CD4-positive, alpha-beta T cell treated with Interleukin-15 for 4 hours (primary cell): ENCODE results near the gene NEGR1.

ENCODE experiments used
- DNase-seq: peaks from one replicate; pipeline ENCODE4 v3.0.0-alpha.2; 2020; ENCODE audit warnings: low spot score

Gene NEGR1

DNA sequence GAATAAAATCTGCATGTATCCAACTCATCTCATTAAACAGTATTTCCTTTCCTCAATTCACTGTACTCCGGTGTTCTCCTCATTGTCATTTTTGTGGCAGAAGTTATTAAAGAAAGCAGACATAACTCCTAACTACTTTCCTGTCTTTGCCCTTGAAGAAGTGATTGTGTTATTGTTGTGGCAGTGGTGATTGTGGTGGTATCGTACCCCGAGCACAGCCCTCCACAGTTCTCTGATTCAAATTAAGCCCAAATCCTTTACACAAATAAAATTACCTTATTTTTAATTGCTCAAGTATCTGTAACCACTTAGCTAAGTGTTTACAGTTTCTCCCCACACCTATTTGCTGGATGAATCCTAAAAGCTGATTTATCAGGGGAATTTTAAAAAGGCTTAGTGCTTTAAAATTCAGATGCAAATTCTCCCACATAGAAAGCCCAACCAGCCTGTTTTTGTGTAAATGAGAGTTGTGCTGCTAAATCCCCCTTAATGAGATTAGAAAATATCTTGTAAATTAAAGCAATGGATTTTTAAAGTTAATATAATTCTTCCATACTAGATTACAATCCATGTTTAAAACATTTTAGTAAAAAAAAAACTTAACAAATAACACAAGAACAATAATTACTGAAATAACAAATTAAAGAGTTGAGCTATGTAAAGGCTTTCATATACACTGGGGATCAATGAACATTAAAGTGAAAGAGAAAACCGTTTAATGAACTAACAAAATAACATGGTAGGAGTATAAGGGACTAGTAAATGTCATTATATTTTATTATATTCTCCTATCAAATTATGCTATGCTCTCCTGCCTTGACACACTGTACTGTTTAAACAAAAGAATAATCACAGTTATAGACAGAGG, 259.0 kb downstream of the NEGR1 start:
- DNase-seq, result no peak

DNA sequence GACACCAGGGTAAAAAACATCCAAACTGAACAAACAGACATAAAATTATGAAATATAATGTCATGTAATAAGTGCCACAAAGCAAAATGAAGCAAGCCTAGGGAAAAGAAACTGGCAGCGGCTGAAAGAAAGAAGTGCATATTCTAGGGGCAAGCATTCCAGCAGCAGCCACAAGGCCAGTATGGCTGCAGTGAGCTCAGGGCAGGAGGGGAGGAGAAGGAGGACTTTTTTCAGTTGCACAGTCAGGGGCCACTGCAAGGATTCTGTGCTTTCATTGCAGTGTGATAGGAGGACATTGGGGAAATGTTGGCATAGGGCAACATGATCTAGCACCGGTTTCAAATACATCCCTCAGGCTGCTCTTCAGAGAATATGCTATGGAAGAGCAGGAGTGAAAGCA, 263.8 kb downstream of the NEGR1 start:
- no peak for DNase-seq

DNA sequence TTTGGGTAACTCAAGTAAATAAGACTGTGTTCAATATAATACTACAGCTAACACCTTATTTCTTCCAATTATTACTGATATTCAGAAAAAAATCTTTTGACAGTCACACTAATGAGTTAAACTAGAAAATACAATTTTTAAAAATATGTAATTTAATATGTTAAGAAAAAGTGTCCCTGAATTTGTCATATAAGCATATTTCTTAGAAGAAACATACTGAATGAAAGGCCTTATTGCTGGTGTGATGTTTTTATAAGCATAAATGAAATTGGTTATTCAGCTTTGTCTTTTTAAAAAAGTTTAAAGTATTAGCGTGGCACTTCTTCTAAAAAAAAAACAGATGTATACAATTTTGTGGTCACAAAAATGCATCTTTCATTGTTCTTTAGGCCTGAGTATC, 267.3 kb downstream of the NEGR1 start:
- no peak for DNase-seq

DNA sequence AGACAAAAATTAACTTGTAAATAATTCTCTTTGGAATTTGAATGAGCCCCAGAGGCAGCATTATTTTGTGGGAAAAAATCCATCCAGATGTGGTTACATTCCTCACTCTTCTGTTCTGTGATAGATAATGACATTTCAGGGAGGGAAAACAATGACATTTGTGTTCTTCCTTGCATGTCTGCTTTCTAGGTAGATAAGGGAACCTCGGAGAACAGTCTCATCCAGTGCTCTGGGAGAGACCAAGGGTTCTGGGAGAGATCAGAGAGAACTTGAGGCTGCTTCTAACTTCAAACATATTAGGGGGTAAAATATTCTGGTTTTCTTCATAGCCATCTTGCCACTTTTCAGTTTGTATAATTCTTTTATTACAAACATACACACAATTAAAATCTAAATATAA, 269.2 kb downstream of the NEGR1 start:
- DNase-seq, result no peak

DNA sequence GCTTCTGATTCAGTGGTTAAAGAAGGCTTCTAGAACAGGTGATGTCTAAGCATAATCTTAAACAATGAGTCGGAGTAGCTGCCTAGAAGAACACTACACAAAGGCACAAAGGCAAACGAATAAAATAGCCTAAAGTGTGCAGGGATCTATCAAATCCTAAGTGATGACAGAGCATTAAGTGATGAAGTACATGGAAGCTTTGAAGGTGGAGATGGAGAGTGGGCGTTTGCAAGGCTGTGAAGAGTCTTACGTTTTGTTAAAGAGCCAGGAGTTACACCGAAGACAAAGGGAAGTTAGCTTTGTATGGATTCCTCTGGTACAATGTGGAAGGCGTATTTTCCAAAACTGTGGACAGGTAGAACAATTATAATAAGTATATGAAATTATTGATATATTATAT, 270.6 kb downstream of the NEGR1 start:
- DNase-seq, result no peak

DNA sequence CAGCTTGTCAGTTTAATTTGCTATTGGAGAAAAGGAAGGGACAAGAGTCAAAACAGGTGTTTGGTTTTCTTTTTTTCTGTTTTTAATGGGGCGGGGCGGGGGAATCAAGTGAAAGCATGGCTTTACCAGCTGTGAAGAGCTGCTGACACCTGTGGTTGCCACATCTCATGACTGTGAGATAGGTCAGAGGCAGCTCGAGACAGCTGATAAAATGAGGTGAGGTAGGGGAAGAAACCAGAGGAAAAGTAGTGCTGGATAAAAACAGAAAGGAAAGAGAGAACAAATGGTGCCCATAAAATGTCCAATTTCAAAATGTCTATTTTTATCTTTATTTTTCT, 272.3 kb downstream of the NEGR1 start:
- DNase-seq, result no peak

DNA sequence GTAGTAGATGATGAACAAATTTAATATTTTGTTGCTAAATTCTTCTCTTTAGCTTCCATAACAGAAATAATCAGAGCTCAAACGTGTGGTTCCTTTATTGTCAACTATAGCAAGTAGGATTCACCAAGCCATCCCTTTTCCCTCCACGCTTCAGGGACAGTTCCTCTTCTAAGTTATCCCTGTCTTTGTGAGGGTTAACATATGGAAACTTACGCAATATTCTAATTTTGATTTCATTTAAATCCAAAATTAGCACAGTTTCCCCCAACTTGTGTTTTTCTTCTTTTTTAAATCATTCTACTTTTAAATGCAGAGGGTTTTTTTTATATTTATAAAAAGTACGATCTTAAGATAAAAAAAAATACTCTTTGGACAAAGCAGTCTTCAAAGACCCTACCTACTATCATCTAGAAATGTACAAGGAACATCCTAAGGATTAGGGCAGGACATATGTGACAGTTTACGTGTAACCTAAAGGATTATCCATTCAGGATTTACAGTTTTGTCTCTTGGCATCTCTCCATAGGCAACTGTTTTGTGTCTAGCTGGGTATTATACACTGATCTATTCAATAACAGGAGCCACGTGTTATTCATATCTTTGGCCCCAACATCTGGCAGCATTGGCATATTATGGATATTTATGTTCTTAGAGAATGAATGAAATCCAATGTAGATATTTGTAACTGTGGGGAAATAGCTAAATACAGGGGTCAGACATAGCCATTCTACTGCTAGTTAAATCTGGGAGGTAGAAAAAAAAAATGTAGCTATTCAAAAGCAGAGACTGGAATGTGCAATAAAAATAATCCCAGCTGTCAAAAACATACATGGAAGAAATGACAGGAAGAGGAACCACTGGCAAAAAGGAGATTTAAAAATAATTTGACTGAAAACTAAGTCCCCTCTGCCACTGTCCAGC, 272.9 kb downstream of the NEGR1 start:
- DNase-seq, result no peak

DNA sequence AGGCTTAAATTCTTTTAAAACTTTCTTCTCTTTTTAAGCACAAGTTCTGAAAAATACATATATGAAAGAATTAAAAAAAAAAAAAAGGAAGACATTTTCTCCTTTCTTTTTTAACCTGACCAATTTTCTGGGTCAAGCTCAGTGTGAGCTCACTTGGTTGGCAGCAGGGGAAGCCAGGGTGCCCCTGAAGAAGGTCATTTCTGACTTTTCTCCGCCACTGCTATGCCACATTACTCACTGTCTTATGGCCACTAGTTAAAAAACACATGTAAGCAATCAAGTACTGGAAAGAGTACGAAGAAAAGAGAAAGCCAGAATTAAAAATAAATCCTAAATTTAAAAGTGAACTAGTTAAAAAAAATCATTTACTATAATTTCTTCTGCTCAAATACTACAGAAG, 275.0 kb downstream of the NEGR1 start:
- DNase-seq, result no peak

DNA sequence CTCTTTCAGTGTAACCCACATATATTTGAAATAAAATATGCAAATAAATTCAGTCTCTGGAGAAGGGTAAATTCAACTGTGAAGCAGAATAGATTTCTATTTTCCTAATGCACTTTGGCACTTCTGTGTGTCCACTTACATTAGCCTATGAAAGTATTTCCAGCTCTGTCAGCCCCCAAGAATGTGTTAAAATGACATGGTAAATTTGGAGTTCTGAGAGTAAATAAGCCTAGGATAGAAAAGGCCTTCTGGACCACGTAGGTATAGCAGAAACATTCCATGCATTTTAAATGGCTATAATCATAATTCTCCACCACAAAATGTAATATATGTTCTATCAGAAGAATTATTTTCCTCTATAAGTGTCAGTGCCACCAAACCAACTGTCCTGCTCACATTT, 276.2 kb downstream of the NEGR1 start:
- DNase-seq, result no peak

DNA sequence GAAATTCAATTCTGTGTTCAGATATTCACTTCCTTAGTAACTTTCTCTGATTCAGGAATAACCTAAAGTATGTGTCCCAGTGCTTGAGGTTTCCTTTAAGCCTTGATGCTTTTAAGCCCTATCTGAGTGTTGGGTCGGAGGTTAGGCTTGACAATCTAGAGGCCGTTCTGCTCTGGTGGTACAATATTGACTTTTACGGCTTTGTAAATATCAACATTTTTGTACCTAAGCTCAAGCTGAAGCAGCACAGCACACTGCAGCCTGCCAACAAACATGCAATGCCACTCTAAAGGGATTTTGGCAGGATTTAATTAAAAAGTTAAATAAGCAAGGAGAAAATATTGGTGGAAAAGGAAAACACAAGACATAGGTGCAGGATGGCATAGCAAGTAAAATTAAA, 279.2 kb downstream of the NEGR1 start:
- DNase-seq, result no peak

DNA sequence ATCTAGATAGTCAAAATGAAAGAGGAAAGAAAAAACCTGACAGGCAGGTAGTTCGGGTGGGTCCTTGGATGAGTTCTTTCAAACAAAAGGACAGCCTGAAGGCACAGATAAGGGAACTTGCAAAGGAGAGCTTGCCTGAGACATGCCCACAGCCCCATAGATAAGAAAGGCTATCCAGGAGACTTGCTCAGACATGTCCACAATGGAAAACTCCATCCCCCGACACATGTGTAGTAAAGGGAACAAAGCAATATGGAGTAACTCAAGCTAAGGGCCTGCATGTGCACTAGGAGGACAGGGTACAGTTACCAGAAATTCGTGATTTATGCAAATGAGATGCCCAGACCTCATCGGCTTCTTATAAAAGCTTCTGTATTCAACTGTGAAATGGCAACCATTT, 281.5 kb downstream of the NEGR1 start:
- no peak for DNase-seq

DNA sequence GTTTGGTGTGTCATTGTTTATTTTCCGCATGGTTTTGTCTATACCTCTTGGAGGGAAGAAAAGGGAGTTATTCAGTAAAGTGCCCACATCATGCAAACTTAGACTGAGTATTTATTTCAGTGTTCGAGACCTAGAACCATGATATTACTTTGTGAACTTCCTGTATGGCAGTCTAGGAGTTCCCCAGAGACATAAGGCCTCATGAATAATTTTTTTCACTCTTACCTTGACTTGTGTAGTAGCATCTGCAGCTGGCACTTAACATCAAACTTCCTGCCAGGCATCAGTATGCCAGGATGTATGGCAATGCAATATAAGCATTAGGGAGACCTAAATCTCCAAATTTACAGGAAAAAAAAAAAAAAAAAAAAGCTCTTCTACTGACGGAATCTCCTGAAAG, 287.7 kb downstream of the NEGR1 start:
- no peak for DNase-seq

DNA sequence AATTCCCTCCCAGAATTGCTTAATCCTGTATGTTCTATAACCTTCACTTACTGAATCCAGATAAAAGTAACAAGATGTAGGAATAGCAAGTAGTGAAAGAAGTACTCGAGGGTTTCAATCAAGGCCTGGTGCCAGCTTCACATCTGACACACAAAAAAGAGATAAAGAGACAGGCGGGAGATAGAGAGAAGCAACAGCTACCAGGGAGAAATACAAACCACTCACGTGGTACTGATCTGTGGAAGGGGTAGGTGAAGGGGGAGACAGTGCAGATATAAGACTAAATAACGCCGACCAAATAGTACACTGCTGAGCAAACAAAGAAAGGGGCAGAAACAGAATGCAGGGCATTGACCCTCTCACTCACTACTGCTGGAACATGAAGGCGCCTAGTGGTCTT, 295.2 kb downstream of the NEGR1 start:
- DNase-seq, result no peak

DNA sequence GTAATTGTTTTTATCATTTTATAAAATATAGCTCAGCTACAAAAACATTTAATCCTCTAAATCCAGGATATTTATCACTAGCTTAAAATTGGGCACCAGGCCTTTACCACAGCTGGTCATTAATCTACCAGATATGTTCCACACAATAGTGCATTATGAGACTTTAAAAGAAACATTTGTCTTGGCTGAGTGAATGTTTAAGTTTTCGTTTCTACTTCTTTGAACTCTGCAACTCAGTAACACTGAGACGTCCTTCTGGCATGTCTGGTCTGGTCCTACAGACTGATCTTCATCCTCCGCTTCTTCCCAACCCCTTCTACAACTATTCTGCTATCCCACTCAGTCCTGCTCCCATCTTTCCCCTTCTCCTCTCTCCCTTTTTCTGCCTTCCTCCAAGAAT, 296.2 kb downstream of the NEGR1 start:
- DNase-seq, result no peak

DNA sequence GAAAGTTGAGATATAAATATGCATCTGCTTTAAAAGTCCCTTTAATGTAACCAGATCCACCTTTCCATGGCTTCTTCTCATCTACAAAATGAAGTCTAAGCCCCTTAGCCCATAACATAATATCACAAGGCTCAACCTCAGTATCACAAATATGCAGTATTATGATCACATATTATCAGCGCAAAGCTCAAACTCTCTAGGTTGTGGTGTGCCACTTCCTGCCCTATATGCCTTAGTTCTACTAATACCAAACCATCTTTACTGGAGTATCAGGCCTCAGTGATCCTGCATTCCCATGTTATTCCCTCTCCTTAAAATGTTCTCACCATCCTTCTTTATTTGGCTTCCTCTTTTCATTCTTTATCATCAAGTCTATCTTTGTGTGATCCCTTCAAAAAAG, 301.8 kb downstream of the NEGR1 start:
- DNase-seq, result no peak

DNA sequence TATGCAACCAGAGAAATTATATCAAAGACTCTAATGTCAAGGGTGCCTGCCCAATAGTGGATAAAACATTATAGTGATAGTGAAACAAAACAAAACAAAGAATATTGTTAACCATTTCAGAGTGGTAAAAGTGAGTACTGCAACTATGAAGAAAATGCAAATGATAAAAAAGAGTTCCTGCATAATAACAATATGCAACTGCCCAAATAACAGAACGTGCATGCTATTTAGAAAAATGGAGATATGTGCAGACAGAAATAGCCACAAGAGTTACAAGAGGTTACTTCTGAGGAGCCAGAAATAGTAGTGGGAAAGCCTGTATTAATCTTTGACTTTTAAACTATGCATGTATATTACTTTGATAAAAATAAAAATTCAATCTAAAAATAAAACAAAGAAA, 302.5 kb downstream of the NEGR1 start:
- DNase-seq, result no peak

DNA sequence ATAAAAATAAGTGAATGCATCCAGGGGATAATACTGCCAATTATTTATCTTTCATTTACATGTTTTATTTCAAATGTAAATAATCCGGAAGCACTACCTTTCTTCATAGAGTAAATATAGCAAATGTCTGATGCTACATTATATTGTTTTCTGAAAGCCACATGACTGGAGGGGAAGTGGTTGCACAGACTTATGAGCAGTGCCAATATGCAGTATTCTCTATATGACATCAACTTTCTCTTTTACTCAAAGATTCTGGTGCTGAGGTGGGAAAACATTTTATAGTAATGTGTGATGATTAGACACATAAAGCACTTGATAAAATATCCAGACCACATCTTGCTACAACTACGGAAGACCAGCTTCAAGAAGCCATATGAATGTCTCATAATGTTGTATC, 314.7 kb downstream of the NEGR1 start:
- no peak for DNase-seq

DNA sequence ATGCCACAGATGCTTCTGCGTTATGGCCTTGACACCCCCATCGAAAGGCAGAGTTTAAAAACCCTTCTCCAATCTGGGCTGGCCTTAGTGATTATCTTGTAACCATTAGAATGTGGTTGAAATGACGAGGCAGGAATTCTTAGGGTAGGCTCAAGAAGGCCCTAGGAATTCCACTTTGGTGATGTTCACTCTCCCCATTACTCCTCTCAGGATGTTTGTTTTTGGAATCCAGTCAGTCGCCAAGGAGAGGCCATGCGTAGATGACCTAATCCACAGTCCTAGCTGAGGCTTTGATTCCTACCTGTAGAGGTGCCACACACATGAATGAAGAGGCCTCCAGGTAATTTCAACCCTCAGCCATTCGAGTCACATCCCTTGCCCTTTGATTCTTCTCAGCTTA, 318.2 kb downstream of the NEGR1 start:
- DNase-seq, result no peak

DNA sequence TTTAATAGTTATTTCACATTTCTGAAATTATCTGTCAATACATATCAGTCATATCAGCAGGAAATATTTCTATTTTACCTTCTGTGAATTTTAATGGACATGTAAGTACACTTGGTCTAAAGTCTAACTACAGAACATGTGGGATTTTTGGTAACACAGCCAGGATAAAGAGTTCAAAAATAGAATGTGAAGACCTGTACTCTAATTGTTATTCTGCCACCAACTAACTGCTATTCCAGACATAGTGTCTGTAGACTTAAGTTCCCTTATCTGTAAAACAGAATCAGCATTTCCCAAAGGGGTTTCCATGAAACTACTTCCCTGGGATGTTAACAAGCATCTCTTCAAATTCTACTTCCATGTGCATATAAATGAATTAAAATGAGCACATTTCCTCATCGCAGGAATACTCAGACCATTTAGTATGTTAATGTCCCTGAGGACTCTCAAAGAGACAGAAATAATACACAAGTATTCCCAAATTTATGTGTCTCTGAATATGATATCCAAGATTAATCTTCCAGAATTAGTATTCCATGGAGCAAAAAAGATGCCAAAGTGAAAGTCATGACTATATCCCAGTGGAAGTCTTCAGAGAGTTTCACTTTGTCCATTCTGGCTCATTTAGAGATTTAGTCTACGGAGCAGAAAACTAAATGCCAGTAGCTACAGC, 325.6 kb downstream of the NEGR1 start:
- DNase-seq, result no peak

DNA sequence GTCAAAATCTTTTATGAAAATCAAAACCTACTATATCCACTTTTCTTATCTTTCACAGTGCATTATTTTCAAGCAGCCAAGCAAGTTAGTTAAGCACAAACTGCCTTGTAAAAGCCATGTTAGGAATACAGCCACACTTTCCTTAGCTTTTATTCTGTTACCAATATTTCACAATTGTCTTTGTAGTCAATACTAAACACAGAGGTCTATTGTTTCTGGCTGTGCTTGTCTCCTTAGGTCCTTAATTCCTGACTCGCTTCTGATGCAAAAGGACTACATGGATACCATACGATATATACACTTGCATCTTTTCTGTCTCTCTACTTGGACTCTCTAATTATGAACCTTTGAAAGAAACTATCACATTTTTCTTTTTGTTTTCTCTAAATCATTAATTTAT, 331.8 kb downstream of the NEGR1 start:
- DNase-seq, result no peak

DNA sequence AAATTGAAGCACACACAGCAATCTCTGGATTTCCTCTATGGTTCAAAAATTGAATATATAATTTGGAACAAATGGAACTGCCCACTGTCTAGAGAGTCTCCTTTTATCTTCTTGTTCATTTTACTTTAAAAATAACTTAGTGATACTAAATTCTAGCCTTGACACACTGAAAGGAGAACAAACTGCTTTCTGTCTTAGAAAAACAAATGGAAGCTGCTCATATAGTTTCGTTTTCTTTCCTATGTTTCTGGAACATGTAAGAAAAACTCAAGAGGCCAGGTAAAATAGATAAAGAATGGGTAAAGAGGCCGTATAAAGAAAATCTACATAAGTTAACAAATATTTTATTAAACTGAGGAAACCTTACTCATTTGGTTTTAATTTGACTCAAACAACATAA, 332.7 kb downstream of the NEGR1 start:
- no peak for DNase-seq

DNA sequence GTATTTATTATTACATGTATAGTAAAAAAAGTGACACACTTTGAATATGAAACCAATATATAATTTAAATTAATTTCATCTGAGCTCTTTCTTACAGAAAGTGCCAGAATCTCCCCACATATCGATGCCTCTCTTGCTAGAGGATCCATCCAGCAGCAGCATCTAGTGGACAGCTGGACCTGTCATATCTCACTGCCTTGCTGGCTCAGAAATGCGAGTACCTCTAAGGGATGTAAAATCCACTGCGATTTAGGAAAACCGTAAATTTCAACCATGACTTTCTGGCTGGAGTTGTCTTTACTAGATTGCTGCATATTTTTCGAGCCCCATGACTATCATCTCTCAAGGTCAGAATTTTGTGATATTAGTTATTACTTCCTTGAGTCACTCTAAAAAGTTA, 333.8 kb downstream of the NEGR1 start:
- DNase-seq, result no peak

DNA sequence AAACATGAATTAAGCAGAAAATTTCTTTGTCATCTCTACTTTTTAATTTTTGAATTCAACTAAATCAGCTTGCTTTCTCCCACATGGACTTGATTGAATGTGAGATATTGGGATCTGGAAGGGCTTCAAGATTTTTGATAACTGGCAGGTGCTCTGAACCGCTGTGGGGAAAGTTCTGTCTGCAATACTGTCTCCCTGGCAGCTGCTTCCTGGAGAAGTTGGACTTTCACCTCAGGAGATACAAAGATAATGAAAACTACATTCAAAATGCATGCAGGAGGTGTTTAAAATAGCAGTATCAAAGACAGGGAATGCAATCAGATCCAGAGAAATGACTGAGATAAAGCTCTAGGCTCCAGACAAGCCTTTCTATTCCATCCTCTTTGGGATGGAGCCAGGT, 338.3 kb downstream of the NEGR1 start:
- DNase-seq, result no peak
